Sigmoid colon (tissue), 7 donors: ENCODE measurements around the gene FGF3. TPM values are rescaled to one million over a fixed set of nuclear protein-coding genes. Genes with fewer than 3 reads are reported as not detected.

Source experiments
- DNase-seq: peaks from one replicate; pipeline ENCODE4 v3.0.0-alpha.2; 2019
- H3K27ac ChIP-seq, 4 donors: fragments of 200-600 bp; sonication (generic); one replicate each; pipeline ENCODE4 v1.5.1; 2016 to 2019; ENCODE audit warnings: mild to moderate bottlenecking in 1 of 4
- H3K27me3 ChIP-seq, 3 donors: fragments of 200-600 bp; sonication (generic); one replicate each; pipeline ENCODE4 v1.5.1; 2019; ENCODE audit warnings: mild to moderate bottlenecking in 1 of 3
- H3K36me3 ChIP-seq, 4 donors: fragments of 200-600 bp; sonication (generic); one replicate each; pipeline ENCODE4 v1.5.1; 2016 to 2019
- H3K4me1 ChIP-seq, 4 donors: fragments of 200-600 bp; sonication (generic); one replicate each; pipeline ENCODE4 v1.5.1; 2017 to 2019
- H3K4me3 ChIP-seq, 4 donors: fragments of 200-600 bp; sonication (generic); one replicate each; pipeline ENCODE4 v1.5.1; 2017 to 2019; ENCODE audit warnings: mild to moderate bottlenecking in 2 of 4, moderate library complexity in 1 of 4
- H3K9me3 ChIP-seq, 4 donors: fragments of 200-600 bp in 3 of 4; sonication (generic) in 3 of 4; one replicate each; pipeline versions ENCODE4 v1.5.1 to v1.6.1; 2013 to 2019
- CTCF ChIP-seq, 4 experiments: fragments of 450-650 bp in 3 of 4; fragments of 200-600 bp in 1 of 4; IDR thresholded peaks; one replicate each; pipeline ENCODE4 v1.5.1; 2016 to 2019; ENCODE audit warnings: antibody characterized with exemption in 4 of 4, mild to moderate bottlenecking in 3 of 4, moderate library complexity in 2 of 4
- EP300 ChIP-seq, 4 donors: sonication (generic); formaldehyde crosslinking; IDR thresholded peaks; one replicate each; pipeline ENCODE4 v1.6.1; 2017; ENCODE audit warnings: antibody characterized with exemption in 4 of 4
- POLR2A ChIP-seq, 2 donors: fragments of 450-650 bp; IDR thresholded peaks; one replicate each; pipeline ENCODE4 v1.6.1; 2016; ENCODE audit warnings: antibody characterized with exemption in 2 of 2, mild to moderate bottlenecking in 2 of 2, moderate library complexity in 2 of 2
- POLR2AphosphoS5 ChIP-seq, 4 donors: sonication (generic); formaldehyde crosslinking; IDR thresholded peaks; one replicate each; pipeline ENCODE4 v1.6.1; 2017; ENCODE audit warnings: antibody characterized with exemption in 4 of 4
- WGBS, 2 donors: extraction: QIAGEN DNeasy Blood & Tissue Kit; methylation state at CpG; one replicate each; pipeline ENCODE4 v1.1.7; 2013; 5-methylcytosine and 5-hydroxymethylcytosine counted together
- intact Hi-C: fragments of 100-400 bp; cut with DNase I; formaldehyde crosslinking; loops from one replicate; pipeline ENCODE4 v1.15.1; 2023
- polyA plus RNA-seq, 3 donors: library from polyadenylated mRNA; stranded (reverse); fragments of 200-250 nt; gene quantifications; one replicate each; pipeline ENCODE4 v1.2.3, GENCODE V29; 2013
- total RNA-seq, 4 donors: library from RNA; depleted of rRNA; stranded (reverse); fragments of >200 nt; gene quantifications; one replicate each; pipeline ENCODE4 v1.1.0, GENCODE V29; 2016
- donor health status: healthy with polysubstance abuse.
- donor health status: Bipolar disorder and iron deficiency.
- donor health status: healthy.

The FGF3 gene
- total and polyA plus RNA-seq, 7 donors, result not detected

GRCh38 chr11:69800278-69800677 lies 18.9 kb downstream of the FGF3 start:
- intact Hi-C loops, result no loop called here
- WGBS, 2 donors, result 94 to 95% methylated on average over 5 of the region's 5 CpGs

GRCh38 chr11:69799582-69799981 lies 19.6 kb downstream of the FGF3 start:
- Histone ChIP-seq H3K9me3 (no peaks in the 10 kb centered on the region), H3K27ac (no peak overlapping the region), H3K4me1 (no peaks in the 10 kb centered on the region), H3K4me3 (no peak overlapping the region), H3K36me3 (no peaks in the 10 kb centered on the region), H3K27me3 (no peaks in the 10 kb centered on the region)
- intact Hi-C loops, result no loop called here
- no peak for DNase-seq
- 19 to 28% methylated on average over 3 of the region's 3 CpGs for WGBS, 2 donors
- TF ChIP-seq POLR2A (IDR thresholded peaks at IDR 0.05), result no peak

More at GRCh38 chr11:69800278-69800677, 18.9 kb downstream of the FGF3 start:
- H3K27me3 ChIP-seq, result no peaks in the 10 kb centered on the region
- no peaks in the 10 kb centered on the region for H3K9me3 ChIP-seq
- H3K27ac ChIP-seq, result no peak overlapping the region
- no peak for DNase-seq
- H3K4me3 ChIP-seq, result no peak overlapping the region
- no peaks in the 10 kb centered on the region for H3K36me3 ChIP-seq
- TF ChIP-seq EP300 (IDR thresholded peaks at IDR 0.05) (no peak), CTCF (IDR thresholded peaks at IDR 0.05) (no peak), POLR2AphosphoS5 (IDR thresholded peaks at IDR 0.05) (no peak), POLR2A (IDR thresholded peaks at IDR 0.05) (no peak)
- H3K4me1 ChIP-seq, result no peaks in the 10 kb centered on the region

- no peak for TF ChIP-seq CTCF (IDR thresholded peaks at IDR 0.05)
- no peak for TF ChIP-seq POLR2A (IDR thresholded peaks at IDR 0.05)
- no peak for TF ChIP-seq POLR2AphosphoS5 (IDR thresholded peaks at IDR 0.05)
- TF ChIP-seq EP300 (IDR thresholded peaks at IDR 0.05), result no peak
- no peaks in the 10 kb centered on the region for H3K36me3 ChIP-seq
- H3K27ac ChIP-seq, result no peak overlapping the region
- no peak overlapping the region for H3K4me3 ChIP-seq
- 86 to 91% methylated on average over 3 of the region's 3 CpGs for WGBS, 2 donors
- no peaks in the 10 kb centered on the region for H3K4me1 ChIP-seq
- no peaks in the 10 kb centered on the region for H3K9me3 ChIP-seq
- no peaks in the 10 kb centered on the region for H3K27me3 ChIP-seq
- no peak for DNase-seq
- intact Hi-C loops, result no loop called here
Observed at GRCh38 chr11:69799097-69799496, 20.1 kb downstream of the FGF3 start.

- no peak overlapping the region for H3K4me3 ChIP-seq
- no peak for DNase-seq
- no peak overlapping the region for H3K27ac ChIP-seq
- no peaks in the 10 kb centered on the region for H3K36me3 ChIP-seq
- H3K4me1 ChIP-seq, result no peaks in the 10 kb centered on the region
- TF ChIP-seq CTCF (IDR thresholded peaks at IDR 0.05), result no peak
- TF ChIP-seq POLR2A (IDR thresholded peaks at IDR 0.05), result no peak
- no peak for TF ChIP-seq POLR2AphosphoS5 (IDR thresholded peaks at IDR 0.05)
- TF ChIP-seq EP300 (IDR thresholded peaks at IDR 0.05), result no peak
- no peaks in the 10 kb centered on the region for H3K27me3 ChIP-seq
- H3K9me3 ChIP-seq, result no peaks in the 10 kb centered on the region
- WGBS, 2 donors, result 58 to 78% methylated on average over 14 of the region's 14 CpGs
- intact Hi-C loops, result no loop called here
Observed at GRCh38 chr11:69797737-69798528, 21.3 kb downstream of the FGF3 start.

GRCh38 chr11:69797156-69797555 lies 22.1 kb downstream of the FGF3 start:
- Histone ChIP-seq H3K4me3 (no peak overlapping the region), H3K36me3 (no peaks in the 10 kb centered on the region), H3K4me1 (no peaks in the 10 kb centered on the region), H3K27me3 (no peaks in the 10 kb centered on the region), H3K27ac (no peak overlapping the region), H3K9me3 (no peaks in the 10 kb centered on the region)
- WGBS, 2 donors, result 70 to 81% methylated on average over 14 of the region's 14 CpGs
- no peak for DNase-seq
- intact Hi-C loops, result no loop called here
- TF ChIP-seq POLR2AphosphoS5 (IDR thresholded peaks at IDR 0.05) (no peak), POLR2A (IDR thresholded peaks at IDR 0.05) (no peak), EP300 (IDR thresholded peaks at IDR 0.05) (no peak)
